H9 (cell line): ENCODE measurements around the gene SLC46A2. TPM values are rescaled to one million over a fixed set of nuclear protein-coding genes. Genes with fewer than 3 reads are reported as not detected.

Experiments used
- DNase-seq: peaks from one replicate; pipeline ENCODE4 v3.0.0-alpha.2; 2017
- H2AFZ ChIP-seq: one replicate; pipeline ENCODE4 v1.6.1; 2013; ENCODE audit warnings: mild to moderate bottlenecking, low read length, control low read depth, moderate library complexity
- H2AK5ac ChIP-seq: 2 replicates; pipeline ENCODE4 v1.6.1; 2013; ENCODE audit warnings: low read length, control low read depth, mixed read lengths; ENCODE audit not compliant: insufficient read length
- H2BK120ac ChIP-seq: one replicate; pipeline ENCODE4 v1.6.1; 2013; ENCODE audit warnings: low read depth, mild to moderate bottlenecking, low read length, control low read depth, inconsistent platforms; ENCODE audit not compliant: poor library complexity, severe bottlenecking
- H2BK12ac ChIP-seq: 2 replicates; pipeline ENCODE4 v1.6.1; 2013; ENCODE audit warnings: low read length, control low read depth, mixed read lengths, low read depth; ENCODE audit not compliant: insufficient read length
- H2BK15ac ChIP-seq: 2 replicates; pipeline ENCODE4 v1.6.1; 2013; ENCODE audit warnings: low read depth, low read length, control low read depth
- H2BK20ac ChIP-seq: one replicate; pipeline ENCODE4 v1.6.1; 2013; ENCODE audit warnings: low read depth, mild to moderate bottlenecking, low read length, control low read depth, inconsistent platforms; ENCODE audit not compliant: poor library complexity, severe bottlenecking
- H2BK5ac ChIP-seq: 2 replicates; pipeline ENCODE4 v1.6.1; 2013; ENCODE audit warnings: low read length, control low read depth, mixed read lengths; ENCODE audit not compliant: insufficient read length
- H3K14ac ChIP-seq: 2 replicates; pipeline ENCODE4 v1.6.1; 2013; ENCODE audit warnings: low read length, control low read depth; ENCODE audit not compliant: insufficient read depth
- H3K18ac ChIP-seq: 2 replicates; pipeline ENCODE4 v1.6.1; 2013; ENCODE audit warnings: low read depth, mild to moderate bottlenecking, mixed read lengths, low read length, control low read depth; ENCODE audit not compliant: insufficient read length
- H3K23ac ChIP-seq: 2 replicates; pipeline ENCODE4 v1.6.1; 2013; ENCODE audit warnings: low read length, control low read depth, mixed read lengths, low read depth; ENCODE audit not compliant: insufficient read length
- H3K23me2 ChIP-seq: 2 replicates; pipeline ENCODE4 v1.6.1; 2013; ENCODE audit warnings: low read depth, mild to moderate bottlenecking, mixed read lengths, low read length, control low read depth; ENCODE audit not compliant: insufficient read length, poor library complexity, severe bottlenecking
- H3K27ac ChIP-seq: 2 replicates; pipeline ENCODE4 v1.5.1; 2013; ENCODE audit warnings: low read length, control low read depth, mixed read lengths, low read depth; ENCODE audit not compliant: insufficient read length
- H3K27me3 ChIP-seq: 2 replicates; pipeline ENCODE4 v1.6.1; 2013; ENCODE audit warnings: low read length, control low read depth, inconsistent platforms; ENCODE audit not compliant: insufficient read depth
- H3K4ac ChIP-seq: 2 replicates; pipeline ENCODE4 v1.6.1; 2013; ENCODE audit warnings: low read depth, mild to moderate bottlenecking, control low read depth, inconsistent platforms, low read length, moderate library complexity
- H3K4me1 ChIP-seq: 2 replicates; pipeline ENCODE4 v1.6.1; 2013; ENCODE audit warnings: low read length, control low read depth, inconsistent platforms; ENCODE audit not compliant: insufficient read depth
- H3K4me2 ChIP-seq: 2 replicates; pipeline ENCODE4 v1.6.1; 2013; ENCODE audit warnings: low read length, control low read depth, mixed read lengths; ENCODE audit not compliant: insufficient read length, insufficient read depth
- H3K56ac ChIP-seq: 2 replicates; pipeline ENCODE4 v1.6.1; 2013; ENCODE audit warnings: low read depth, mild to moderate bottlenecking, mixed read lengths, low read length, control low read depth; ENCODE audit not compliant: insufficient read length
- H3K79me1 ChIP-seq: 2 replicates; pipeline ENCODE4 v1.6.1; 2013; ENCODE audit warnings: low read depth, mild to moderate bottlenecking, moderate library complexity, low read length, control low read depth, inconsistent platforms; ENCODE audit not compliant: insufficient read depth, poor library complexity, severe bottlenecking
- H3K79me2 ChIP-seq: 2 replicates; pipeline ENCODE4 v1.6.1; 2013; ENCODE audit warnings: low read length, control low read depth, inconsistent platforms; ENCODE audit not compliant: insufficient read depth
- H3K9ac ChIP-seq: 2 replicates; pipeline ENCODE4 v1.6.1; 2013; ENCODE audit warnings: low read length, control low read depth, mixed read lengths; ENCODE audit not compliant: insufficient read length; ENCODE audit errors: extremely low read depth
- H3K9me3 ChIP-seq: one replicate; pipeline ENCODE4 v1.6.1; 2013; ENCODE audit warnings: low read depth, low read length, inconsistent platforms; ENCODE audit not compliant: control insufficient read depth
- H3T11ph ChIP-seq: one replicate; pipeline ENCODE4 v1.6.1; 2013; ENCODE audit warnings: mild to moderate bottlenecking, low read length, control low read depth, inconsistent platforms
- H4K20me1 ChIP-seq: one replicate; pipeline ENCODE4 v1.6.1; 2013; ENCODE audit not compliant: control insufficient read depth, insufficient read length, insufficient read depth
- H4K5ac ChIP-seq: 2 replicates; pipeline ENCODE4 v1.6.1; 2013; ENCODE audit warnings: low read depth, mild to moderate bottlenecking, mixed read lengths, low read length, control low read depth; ENCODE audit not compliant: insufficient read length
- H4K8ac ChIP-seq: replicated peaks from 2 replicates; pipeline ENCODE4 v1.6.1; 2013; ENCODE audit warnings: low read length, control low read depth, mixed read lengths, low read depth; ENCODE audit not compliant: insufficient read length
- H4K91ac ChIP-seq: 2 replicates; pipeline ENCODE4 v1.6.1; 2013; ENCODE audit warnings: low read depth, mild to moderate bottlenecking, moderate library complexity, mixed read lengths, low read length, control low read depth; ENCODE audit not compliant: insufficient read length
- H3K27ac Mint-ChIP-seq, 3 experiments: 2 replicates in 2 of 3; 3 replicates in 1 of 3; pipeline ENCODE4 v1.8.0; 2020 to 2021; ENCODE audit warnings: mixed read lengths in 3 of 3, mild to moderate bottlenecking in 1 of 3, moderate library complexity in 1 of 3
- H3K27me3 Mint-ChIP-seq: 2 replicates; pipeline ENCODE4 v1.8.0; 2021; ENCODE audit warnings: low read depth, mild to moderate bottlenecking, moderate library complexity, mixed read lengths
- H3K36me3 Mint-ChIP-seq, 3 experiments: 2 replicates in 2 of 3; 3 replicates in 1 of 3; pipeline ENCODE4 v1.8.0; 2020 to 2021; ENCODE audit warnings: low read depth in 3 of 3, mixed read lengths in 3 of 3; ENCODE audit not compliant: insufficient read depth in 1 of 3
- H3K4me1 Mint-ChIP-seq, 2 experiments: 2 replicates each; pipeline ENCODE4 v1.8.0; 2020; ENCODE audit warnings: mixed read lengths in 2 of 2
- H3K4me3 Mint-ChIP-seq, 2 experiments: 2 replicates in 1 of 2; 3 replicates in 1 of 2; pipeline ENCODE4 v1.8.0; 2020 to 2021; ENCODE audit warnings: mild to moderate bottlenecking in 2 of 2, mixed read lengths in 2 of 2, moderate library complexity in 1 of 2
- H3K9me3 Mint-ChIP-seq, 2 experiments: 2 replicates in 1 of 2; 3 replicates in 1 of 2; pipeline ENCODE4 v1.8.0; 2020; ENCODE audit warnings: mild to moderate bottlenecking in 2 of 2, mixed read lengths in 2 of 2, moderate library complexity in 1 of 2
- CTCF ChIP-seq: fragments of 200-600 bp; sonication (generic); conservative IDR thresholded peaks from 3 replicates; pipeline ENCODE4 v1.8.0; 2021; ENCODE audit warnings: antibody characterized with exemption, mild to moderate bottlenecking
- WGBS: extraction: QIAGEN DNeasy Blood & Tissue Kit; methylation state at CpG from one replicate; pipeline ENCODE4 v1.1.7; 2013; ENCODE audit warnings: missing lambda C conversion rate, low lambda C conversion rate, mixed read lengths; ENCODE audit not compliant: insufficient read length; ENCODE audit errors: extremely low coverage; 5-methylcytosine and 5-hydroxymethylcytosine counted together
- total RNA-seq: library from RNA; stranded (reverse); gene quantifications from 2 replicates; pipeline ENCODE4 v1.2.1, GENCODE V29; 2021

Gene SLC46A2
- total RNA-seq, 1 experiment from 2014 or later: not detected

DNA sequence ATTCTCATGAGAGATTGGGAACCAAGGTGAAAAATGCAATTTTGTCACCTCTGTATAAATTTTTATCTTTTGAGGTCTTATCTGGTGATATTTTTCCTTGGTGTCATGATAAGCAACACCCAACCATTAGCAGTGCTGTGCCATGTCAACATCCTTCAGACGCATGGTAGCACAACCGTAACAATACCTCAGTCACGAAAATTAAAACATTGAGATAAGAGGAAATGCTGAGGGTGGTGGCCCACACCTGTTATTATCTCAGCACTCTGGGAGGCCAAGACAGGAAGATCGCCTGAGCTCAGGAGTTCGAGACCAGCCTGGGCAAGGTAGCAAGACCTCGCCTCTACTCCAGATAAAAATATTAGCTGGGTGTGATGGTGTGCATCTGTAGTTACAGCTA, 32.7 kb downstream of the SLC46A2 start:
- H3K4me1 ChIP-seq: no peaks in the 10 kb centered on the region
- H3K27ac ChIP-seq: no peak overlapping the region
- no peak for TF ChIP-seq CTCF
- no peaks in the 10 kb centered on the region for H3K79me2 ChIP-seq
- H3K27me3 ChIP-seq: no peaks in the 10 kb centered on the region
- no peak overlapping the region for H3K18ac ChIP-seq
- no peaks in the 10 kb centered on the region for H3K27me3 Mint-ChIP-seq
- H3K36me3 Mint-ChIP-seq: peaks cover 0 to 2% (median 0%) of the 10 kb centered on the region in 3 experiments; a peak in 2 of 7 replicates
- no peak overlapping the region for H3K9ac ChIP-seq
- H3K56ac ChIP-seq: no peak overlapping the region
- H3K9me3 Mint-ChIP-seq: no peaks in the 10 kb centered on the region
- no peak overlapping the region for H2AK5ac ChIP-seq
- peaks cover under 1 to 3% of the 10 kb centered on the region in 2 experiments for H3K4me1 Mint-ChIP-seq
- no peak overlapping the region for H2BK15ac ChIP-seq
- no peak overlapping the region for H4K91ac ChIP-seq
- H3K23ac ChIP-seq: no peak overlapping the region
- no peak overlapping the region for H3K14ac ChIP-seq
- H4K5ac ChIP-seq: no peak overlapping the region
- H3K4me3 Mint-ChIP-seq: no peak overlapping the region
- no peak overlapping the region for H2BK120ac ChIP-seq
- no peak overlapping the region for H3K4ac ChIP-seq
- WGBS: no CpG with 5 or more reads among the region's 6 CpGs
- peaks cover 3% of the 10 kb centered on the region for H4K20me1 ChIP-seq
- H2BK20ac ChIP-seq: no peak overlapping the region
- H3T11ph ChIP-seq: no peak overlapping the region
- H2BK12ac ChIP-seq: no peak overlapping the region
- H2AFZ ChIP-seq: no peak overlapping the region
- no peak for DNase-seq
- no peaks in the 10 kb centered on the region for H3K79me1 ChIP-seq
- no peak overlapping the region for H3K4me2 ChIP-seq
- H3K23me2 ChIP-seq: no peaks in the 10 kb centered on the region
- no peak overlapping the region for H2BK5ac ChIP-seq
- H3K9me3 ChIP-seq: no peaks in the 10 kb centered on the region
- no peak overlapping the region for H3K27ac Mint-ChIP-seq
- H4K8ac ChIP-seq: no peak overlapping the region
